Right lobe of liver (tissue), 4 donors: ENCODE measurements around the gene SRCAP.

Experiments used
- POLR2A ChIP-seq: fragments of 450-650 bp; IDR thresholded peaks from one replicate; pipeline ENCODE4 v1.6.1; 2017; ENCODE audit warnings: antibody characterized with exemption, mild to moderate bottlenecking
- TF ChIP-seq, protein P1 (sequence below), 4 donors: fragments of 200-600 bp in 3 of 4; fragments of 450-650 bp in 1 of 4; IDR thresholded peaks; one replicate each; pipeline versions ENCODE4 v1.5.1 to v1.8.0; 2016 to 2022; ENCODE audit warnings: antibody characterized with exemption in 4 of 4, mild to moderate bottlenecking in 2 of 4
- donor health status: DM: no; HTN: no; CAD: no.
- donor health status: DM: no; HTN: no; CAD: no.
- donor health status: DM: no; HTN: yes; CAD: no.

DNA sequence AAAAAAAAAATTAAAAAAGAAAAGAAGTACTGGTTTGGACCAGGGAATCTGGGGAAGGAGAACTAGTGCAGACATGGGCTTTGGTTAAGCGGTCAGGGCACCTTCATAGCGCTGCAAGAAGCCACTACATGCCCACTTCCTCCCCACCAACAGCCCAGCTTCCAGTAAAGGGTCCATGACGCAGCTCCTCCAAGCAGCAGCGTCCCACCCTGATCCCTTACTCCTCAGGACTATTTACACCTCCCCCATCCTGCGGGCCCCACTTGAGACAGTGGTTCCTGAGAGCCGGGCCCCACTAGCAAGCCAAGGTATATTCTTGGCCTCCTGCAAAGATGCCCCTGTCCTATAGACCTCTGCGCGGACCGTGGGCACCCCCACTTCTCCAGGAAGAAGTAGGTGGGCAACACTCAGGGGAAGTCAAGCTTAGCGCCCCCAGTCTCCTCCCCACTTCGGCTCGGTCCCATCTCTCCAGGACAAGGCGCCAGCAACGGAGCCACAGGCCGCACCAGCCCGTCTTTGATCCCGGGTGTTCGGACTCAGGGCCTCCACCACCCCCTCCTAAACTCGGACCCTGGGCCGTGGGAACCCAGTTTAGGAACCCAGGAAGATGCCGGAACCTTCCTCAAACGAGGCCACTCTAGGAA lies 49.1 kb upstream of the SRCAP start:
- TF ChIP-seq, protein P1, sequence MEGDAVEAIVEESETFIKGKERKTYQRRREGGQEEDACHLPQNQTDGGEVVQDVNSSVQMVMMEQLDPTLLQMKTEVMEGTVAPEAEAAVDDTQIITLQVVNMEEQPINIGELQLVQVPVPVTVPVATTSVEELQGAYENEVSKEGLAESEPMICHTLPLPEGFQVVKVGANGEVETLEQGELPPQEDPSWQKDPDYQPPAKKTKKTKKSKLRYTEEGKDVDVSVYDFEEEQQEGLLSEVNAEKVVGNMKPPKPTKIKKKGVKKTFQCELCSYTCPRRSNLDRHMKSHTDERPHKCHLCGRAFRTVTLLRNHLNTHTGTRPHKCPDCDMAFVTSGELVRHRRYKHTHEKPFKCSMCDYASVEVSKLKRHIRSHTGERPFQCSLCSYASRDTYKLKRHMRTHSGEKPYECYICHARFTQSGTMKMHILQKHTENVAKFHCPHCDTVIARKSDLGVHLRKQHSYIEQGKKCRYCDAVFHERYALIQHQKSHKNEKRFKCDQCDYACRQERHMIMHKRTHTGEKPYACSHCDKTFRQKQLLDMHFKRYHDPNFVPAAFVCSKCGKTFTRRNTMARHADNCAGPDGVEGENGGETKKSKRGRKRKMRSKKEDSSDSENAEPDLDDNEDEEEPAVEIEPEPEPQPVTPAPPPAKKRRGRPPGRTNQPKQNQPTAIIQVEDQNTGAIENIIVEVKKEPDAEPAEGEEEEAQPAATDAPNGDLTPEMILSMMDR (IDR thresholded peaks at IDR 0.05): no peak
- TF ChIP-seq POLR2A: no peak
